ENCODE measurements around the gene LUC7L3.
"Not testable (repeated sequence)": the region's sequence is repeated elsewhere in the genome, so short reads cannot be mapped to it uniquely, and the experiment has no call there.

LUC7L3 gene

DNA sequence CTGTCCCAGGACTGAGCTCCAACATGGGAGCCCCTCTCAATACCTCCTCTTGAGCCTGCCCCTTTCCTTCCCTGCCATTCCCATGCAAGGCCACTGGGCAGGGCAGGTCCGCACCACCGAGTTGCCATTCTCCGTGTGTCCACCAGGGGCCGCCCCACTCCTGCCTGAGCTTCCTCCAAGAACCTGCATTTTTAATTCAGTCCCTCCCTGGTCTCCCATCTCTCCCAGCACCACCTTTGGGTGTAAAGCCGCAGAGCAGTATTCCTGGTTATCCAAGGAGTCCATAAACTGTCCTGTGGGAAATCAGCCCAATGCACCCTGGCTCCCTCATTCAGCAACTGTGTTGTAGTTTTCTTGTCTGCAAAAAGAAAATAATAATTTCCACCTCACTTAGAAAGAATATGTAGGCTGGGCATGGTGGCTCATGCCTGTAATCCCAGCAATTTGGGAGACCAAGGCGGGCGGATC, 63.8 kb downstream of the LUC7L3 start:
- DNase-seq (ENCODE audit: low read depth in 2 of 2) = peak; percentile 64

DNA sequence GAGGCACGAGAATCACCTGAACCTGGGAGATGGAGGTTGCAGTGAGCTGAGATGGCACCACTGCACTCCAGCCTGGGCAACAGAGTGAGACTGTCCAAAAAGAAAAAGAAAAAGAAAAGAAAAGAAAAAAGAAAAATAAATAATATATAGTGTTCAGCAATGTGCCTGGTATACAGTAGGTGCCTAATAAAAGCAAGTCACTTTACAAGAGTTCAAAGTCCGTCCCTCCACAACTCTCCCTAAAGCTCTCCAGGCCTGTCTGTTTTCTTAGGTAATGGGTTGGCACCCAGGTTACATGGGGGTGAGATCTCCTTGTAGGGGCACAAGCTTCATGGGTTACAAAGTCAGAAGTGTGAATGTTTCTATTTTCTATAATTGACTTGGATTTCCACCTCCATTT, 64.5 kb downstream of the LUC7L3 start:
- no peak for DNase-seq (ENCODE audit: low read depth in 2 of 2)

DNA sequence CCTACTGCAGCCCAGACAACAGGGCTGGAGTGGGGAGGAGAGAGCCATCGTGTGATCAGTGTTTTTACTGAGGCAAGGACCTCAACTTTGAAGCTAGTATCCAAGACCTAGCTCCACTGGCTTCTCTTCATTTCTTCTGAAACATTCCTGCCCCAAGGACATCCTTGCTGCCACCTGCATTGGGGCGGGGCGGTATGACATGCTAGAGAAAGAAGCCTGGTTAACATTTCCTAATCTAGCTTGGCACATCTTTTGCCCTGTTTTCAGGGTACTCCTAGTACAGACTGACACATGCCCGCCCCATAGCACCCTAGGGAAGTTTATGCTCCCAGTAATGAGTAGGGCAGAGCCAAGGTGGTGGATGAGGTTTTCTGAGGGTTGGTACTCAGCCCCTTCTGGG, 65.7 kb downstream of the LUC7L3 start:
- DNase-seq (ENCODE audit: low read depth in 2 of 2) = no peak

DNA sequence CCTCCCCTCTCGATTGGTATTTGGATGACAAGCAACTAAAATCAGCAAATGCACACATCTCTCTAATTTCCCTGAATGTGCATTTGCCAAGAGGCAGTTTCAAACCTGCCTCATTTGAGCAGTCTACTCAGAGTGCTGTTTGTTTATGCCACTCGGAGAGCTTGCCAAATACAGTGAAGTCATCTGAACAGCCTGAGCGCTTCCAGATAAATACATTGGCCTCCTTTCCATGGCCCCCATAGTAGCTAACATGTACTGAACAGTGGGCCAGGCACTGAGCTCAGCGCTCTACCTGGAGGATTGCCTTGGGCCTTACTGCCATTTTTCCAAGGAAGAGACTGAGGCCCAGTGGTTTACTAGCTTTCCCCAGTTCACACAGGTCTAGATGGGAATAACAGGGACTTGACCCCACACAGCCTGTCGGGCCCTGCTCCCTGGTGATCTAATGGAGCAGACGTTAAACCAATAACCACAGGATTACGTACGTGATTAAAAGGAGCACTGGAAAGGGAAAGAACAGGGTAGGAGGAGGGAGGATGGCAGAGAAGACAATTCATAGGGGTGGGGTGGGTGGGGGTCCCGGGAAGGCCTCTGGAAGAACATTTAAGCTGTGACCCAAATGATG, 66.7 kb downstream of the LUC7L3 start:
- no peak for DNase-seq (ENCODE audit: low read depth in 2 of 2)

DNA sequence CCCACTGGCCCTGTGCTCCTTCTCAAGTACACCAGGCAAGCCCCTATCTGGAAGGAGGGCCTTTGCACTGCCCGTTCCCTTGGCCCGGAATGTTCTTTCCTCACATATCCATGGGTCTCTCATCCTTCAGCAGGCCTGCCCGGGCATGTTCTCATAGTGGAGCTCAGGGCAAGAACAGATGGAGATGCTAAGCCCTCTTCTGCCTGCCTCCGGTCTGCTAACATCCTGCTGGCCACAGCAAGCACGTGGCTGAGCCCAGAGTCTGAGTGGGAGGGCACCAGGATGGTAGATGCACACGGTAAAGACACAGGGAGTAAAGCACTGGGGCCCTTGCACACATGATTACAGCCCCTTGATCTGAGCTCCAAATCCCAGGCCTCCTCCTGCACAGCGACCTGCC, 67.7 kb downstream of the LUC7L3 start:
- DNase-seq (ENCODE audit: low read depth in 2 of 2) = no peak

DNA sequence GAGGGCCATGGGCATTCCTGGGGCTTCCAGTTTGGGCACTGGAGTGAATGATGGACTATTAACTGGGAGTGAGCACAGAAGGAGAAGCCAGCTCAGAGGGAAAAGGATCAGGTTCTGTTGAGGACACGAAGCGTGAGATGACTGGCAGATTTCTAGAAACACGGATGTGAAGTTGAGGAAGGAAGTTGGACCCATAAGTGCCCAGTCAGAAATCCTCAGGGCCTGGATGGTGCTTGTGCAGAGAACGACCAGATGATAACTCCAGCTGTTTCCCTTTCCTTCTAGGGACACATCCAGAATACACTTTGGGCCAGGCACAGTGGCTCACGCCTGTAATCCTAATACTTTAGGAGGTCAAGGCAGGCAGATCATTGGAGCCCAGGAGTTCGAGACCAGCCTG, 71.2 kb downstream of the LUC7L3 start:
- DNase-seq (ENCODE audit: low read depth in 2 of 2) = no peak

DNA sequence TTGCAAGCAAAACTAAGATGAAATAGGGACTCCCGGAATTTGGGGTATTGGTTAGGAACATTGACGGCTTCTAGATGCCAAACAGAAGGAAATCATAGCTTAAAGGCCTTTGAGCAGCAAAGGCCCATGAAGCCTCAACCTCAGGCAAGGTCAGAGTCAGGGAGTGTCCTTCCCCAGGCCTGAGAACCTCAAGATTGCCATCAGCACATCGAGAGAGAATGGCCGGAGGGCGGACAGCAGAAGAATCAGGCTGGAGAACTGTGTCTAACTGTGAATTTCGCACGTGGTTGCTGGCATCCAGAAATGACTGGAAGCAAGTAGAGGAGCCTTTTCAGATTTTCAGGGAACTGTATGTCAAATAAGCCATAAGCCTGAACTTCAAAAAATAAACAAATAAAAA, 72.7 kb downstream of the LUC7L3 start:
- DNase-seq (ENCODE audit: low read depth in 2 of 2) = no peak

DNA sequence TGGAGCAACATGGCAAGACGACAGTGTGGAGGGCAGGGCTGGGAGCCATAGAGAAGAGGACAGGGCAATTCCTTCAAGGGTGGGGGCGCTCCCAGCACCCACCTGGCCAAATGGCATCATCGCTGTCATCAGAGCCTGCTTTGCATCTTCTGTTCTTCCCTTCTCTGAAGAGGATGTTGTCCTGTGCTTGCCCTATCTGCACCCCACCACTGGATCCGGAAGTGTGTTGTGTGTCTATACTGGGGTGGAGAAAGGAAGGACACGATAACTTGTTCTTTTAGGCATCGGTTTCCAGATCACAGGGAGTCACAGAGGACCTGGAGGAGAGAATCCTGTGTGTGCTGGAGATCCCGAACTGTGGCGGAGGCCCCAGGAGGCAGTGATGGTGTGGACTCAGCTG, 73.6 kb downstream of the LUC7L3 start:
- DNase-seq (ENCODE audit: low read depth in 2 of 2) = no peak

DNA sequence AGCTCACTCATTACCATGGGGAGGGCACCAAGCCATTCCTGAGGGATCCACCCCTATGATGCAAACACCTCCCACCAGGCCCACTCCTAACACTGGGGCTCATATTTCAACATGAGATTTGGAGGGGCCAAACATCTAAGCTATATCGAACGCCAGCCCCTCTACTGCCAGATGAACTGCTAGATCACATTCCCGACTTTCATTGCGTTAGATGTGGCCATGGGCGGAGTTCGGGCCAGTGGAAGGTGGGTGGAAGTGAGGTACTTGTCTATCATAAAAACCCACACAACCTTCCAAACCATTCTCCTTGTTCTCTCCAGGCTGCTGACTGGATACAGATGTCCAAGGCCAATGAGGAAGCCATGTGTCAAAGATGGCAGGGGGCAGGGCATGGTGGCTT, 75.0 kb downstream of the LUC7L3 start:
- DNase-seq (ENCODE audit: low read depth in 2 of 2) = no peak

DNA sequence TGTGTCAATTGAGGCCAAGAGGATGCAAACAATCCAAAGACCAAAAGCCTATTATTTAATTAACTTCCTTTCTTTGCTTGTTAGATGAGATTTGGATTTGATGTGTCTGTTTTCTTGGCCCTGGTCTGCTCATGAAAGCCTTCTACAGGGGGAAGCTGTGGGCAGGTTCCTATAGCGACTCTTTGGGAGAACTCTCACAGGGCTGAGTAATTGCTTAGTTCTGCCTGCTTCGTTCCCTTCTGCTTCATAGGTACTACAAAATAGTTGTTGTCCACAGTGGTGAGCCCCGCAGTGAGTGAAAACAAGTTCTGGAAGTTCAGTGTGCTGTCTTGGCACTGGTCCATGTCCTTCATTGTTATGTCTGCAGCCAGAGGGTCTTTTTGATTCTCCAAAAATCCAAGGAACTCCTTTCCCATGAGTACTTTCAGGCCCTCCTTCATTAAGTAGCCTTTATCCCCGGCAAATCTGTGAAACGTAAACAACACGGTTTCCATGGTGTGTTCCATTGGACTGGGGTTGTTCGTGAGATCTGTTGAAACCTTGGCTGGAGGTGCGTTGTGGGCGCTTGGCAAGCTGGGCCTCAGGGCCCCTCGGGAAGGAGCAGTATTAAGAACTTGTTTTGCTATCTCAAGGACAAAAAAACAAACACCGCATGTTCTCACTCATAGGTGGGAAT, 77.9 kb downstream of the LUC7L3 start:
- no peak for DNase-seq (ENCODE audit: low read depth in 2 of 2)

DNA sequence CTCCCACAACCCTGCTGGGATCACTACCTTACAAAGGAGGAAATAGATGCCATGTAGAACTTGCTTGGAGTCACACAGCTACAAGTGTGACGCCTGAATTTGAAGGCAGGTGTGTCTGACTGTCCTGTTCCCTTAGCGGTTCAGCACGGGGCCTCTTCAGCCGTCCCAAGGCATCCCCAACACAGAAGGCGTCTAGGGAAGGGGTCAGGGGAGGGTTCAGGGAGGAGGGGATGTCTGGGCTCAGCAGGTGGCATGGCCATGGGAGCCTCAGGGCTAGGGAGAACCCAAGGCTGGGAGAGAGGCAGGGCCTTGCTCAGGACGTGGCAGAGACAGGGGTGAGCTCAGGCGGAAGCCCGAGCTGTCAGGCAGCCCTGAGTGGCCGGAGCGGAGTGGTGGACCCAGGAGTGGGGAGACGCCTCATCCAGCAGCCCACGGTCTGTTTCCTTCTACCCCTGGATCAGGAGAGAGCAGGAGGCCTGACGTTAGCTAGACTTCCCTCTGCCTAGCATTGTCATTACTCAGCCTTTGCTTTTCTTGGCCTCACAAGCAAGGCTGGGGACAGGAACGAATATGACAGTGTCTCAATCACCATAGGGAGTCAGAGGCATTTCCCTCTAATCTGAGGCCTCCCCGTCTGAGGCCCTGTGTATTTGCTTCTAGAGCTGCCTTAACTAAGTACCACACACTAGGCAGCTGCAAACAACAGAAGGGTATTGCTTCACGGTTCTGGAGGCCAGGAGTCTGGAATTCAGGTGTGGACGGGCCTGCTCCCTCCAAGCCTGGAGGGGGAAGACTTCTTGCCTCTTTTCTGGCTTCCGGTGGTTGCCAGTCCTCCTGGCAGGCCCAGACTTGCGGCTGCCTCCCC, 79.3 kb downstream of the LUC7L3 start:
- DNase-seq (ENCODE audit: low read depth in 2 of 2) = no peak

DNA sequence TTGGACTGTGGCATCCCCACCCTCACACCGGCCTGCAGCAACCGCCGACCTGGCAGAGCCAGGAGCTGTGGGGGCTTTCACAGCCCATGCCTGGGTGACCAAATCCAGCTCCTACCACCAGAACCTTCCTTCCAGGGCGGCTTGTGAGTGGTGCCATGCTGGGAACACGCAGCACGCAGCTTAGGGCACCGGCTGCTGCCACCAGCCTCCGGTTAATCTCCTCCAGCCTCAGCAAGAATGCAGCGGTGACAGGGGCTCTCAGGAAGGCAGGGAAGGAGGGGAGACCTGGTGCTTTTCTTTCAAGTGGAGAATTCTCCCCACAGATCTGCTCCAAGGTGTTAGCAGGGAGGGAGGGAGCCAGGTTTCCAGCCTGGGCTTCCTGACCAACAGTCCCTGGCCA, 80.2 kb downstream of the LUC7L3 start:
- no peak for DNase-seq (ENCODE audit: low read depth in 2 of 2)

DNA sequence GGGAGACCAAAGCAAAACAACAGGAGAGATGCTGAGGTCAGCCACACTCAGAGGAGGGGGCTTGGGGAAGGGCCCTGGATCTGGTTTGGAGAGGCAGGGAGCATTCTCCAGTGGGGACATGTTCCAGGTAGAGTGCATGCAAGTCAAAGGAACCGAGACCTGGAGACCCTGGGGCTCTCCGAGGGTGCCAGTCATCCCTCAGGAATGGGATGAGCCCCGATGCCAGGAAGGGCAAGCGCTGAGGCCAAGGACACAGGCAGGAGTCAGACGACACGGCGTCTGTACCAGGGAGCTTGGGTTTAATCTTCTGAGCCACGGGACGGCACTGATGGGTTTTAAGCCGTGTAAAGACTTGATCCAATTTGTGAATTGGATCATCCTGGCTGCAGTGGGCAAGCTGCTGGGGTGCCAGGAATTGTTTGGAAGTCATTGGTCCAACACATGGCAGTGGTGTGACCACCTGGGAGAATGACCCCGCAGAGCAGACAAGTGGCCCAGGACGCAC, 80.8 kb downstream of the LUC7L3 start:
- no peak for DNase-seq (ENCODE audit: low read depth in 2 of 2)

DNA sequence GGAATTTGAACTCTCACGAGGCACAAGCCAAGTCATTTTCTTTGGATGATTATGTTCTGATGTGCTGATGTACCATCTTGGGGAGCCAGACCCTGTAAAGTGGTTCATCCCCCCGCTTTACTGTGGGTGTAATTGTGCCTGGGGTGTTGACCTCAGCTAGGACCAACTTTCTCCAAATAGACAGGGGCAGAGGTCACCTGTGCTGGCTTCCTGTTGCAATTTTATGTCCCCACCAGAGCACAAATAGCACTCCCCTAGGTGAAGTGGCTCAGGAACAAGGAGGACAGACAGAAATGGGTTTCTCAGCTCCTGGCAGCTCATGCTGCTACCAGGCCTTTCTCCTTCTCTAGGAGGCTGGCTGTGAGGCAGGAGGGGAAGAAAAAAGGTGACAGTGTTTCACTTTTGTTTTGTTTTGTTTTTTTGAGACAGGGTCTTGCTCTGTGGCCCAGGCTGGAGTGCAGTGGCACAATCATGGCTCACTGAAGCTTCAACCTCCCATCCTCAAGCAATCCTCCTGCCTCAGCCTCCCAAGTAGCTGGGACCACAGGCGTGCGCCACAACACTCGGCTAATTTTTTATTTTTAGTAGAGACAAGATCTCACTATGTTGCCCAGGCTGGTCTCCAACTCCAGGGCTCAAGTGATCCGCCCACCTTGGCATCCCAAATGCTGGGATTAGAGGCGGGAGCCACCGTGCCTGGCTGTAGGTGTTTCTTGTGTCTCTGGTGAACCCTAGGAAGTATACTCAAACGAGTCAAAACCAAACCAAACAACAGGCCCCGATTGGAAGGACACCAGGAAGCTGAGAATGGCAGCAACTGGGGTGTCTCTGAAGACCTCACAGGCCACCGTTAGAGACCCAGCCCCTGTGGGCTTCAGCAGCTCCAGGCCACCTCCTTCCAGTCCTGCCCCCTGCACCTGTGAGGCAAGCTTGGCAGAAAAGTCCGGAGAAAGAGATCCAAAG, 83.5 kb downstream of the LUC7L3 start:
- no peak for DNase-seq (ENCODE audit: low read depth in 2 of 2)

DNA sequence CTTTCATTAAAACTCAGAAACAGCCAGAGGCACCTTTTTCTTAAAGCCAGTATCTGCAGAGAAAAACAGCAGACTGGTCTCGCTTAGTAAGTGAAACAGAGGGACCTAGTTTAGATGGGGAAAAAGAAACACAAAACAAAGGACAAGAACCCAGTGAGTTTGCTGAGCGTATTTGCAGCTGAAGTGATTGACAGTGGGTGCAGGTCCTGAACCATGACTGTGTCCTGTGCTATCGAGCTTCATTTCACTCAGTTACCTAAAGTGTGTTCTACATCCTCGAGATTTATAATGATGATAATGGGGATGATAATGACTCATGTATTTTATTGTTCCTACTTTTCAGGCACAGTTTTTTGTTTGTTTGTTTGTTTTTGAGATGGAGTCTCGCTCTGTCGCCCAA, 84.3 kb downstream of the LUC7L3 start:
- no peak for DNase-seq (ENCODE audit: low read depth in 2 of 2)

DNA sequence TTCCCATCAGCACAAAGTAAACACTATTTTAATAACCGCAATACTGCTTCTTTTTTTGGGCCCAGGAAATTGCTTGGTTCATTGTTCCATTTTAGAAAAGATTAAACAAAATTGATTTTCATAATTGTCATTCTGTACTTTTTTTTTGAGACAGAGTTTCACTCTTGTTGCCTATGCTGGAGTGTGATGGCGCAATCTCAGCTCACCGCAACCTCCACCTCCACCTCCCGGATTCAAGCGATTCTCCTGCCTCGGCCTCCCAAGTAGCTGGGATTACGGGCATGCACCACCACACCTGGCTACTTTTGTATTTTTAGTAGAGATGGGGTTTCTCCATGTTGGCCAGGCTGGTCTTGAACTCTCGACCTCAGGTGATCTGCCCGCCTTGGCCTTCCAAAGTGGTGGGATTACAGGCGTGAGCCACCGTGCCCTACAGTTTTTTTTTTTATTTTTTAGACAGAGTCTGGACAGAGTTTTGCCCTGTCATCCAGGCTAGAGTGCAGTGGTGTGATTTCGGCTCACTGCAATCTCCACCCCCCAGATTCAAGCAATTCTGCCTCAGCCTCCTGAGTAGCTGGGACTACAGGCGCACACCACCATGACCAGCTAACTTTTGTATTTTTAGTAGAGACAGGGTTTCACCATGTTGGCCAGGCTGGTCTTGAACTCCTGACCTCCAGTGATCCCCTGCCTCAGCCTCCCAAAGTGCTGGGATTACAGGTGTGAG, 85.5 kb downstream of the LUC7L3 start:
- not testable (repeated sequence) for DNase-seq (ENCODE audit: low read depth in 2 of 2)

DNA sequence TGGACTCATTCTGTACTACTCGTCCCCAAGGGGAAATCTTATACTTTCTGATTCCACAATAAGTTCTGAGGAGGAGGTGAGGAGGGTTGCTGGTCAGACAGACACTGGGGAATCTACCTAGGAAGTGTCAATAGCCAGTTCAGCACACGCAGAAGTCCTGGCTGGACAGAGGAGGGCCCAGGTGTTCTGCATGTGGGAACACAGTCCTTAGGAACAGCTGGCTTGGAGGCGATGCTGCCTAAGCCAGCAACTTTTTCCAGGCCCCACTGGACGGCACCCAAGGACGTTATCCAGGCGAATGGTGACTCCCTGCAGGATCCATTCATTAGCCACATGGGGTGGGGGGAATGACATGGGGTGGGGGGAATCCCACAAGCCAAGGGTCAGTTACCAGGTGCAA, 86.1 kb downstream of the LUC7L3 start:
- no peak for DNase-seq (ENCODE audit: low read depth in 2 of 2)
